Epithelial cell of proximal tubule (primary cell): ENCODE measurements around the gene PRSS27. TPM values are rescaled to one million over a fixed set of nuclear protein-coding genes. Genes with fewer than 3 reads are reported as not detected.
A peak's percentile ranks its signal among the peaks of the same experiment; 100 is the strongest.
"Not testable (repeated sequence)": the region's sequence is repeated elsewhere in the genome, so short reads cannot be mapped to it uniquely, and the experiment has no call there.

Experiments
- DNase-seq: peaks from one replicate; pipeline ENCODE4 v3.0.0-alpha.2; 2011; ENCODE audit warnings: low read depth
- H3K4me3 ChIP-seq: 2 replicates; pipeline ENCODE4 v1.5.1; 2011; ENCODE audit warnings: low read depth, mild to moderate bottlenecking, low read length
- total RNA-seq: library from RNA; depleted of rRNA; stranded (reverse); fragments of >200 nt; gene quantifications from 2 replicates; pipeline ENCODE4 v1.2.3, GENCODE V29; 2015
- TF ChIP-seq, protein P1 (sequence below): conservative IDR thresholded peaks from 2 replicates; pipeline ENCODE4 v1.5.1; 2012; ENCODE audit warnings: low read depth, mild to moderate bottlenecking, low read length

Gene PRSS27
- total RNA-seq, 1 donor from 2014 or later: 0.92 TPM

DNA sequence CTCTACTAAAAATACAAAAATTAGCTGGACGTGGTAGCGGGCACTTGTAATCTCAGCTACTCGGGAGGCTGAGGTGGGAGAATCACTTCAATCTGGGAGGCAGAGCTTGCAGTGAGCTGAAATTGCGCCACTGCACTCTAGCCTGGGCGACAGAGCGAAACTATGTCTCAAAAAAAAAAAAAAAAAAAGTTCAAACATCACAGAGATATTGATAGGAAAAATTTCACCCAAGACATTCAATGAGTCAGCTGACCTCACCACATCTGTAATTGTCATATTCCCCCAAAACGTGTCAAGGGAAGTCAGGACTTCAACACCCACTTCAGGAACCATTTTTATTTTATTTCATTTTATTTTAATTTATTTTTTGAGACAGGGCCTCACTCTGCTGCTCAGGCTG, 8.0 kb upstream of the PRSS27 start:
- H3K4me3 ChIP-seq: no peak overlapping the region
- TF ChIP-seq, protein P1, sequence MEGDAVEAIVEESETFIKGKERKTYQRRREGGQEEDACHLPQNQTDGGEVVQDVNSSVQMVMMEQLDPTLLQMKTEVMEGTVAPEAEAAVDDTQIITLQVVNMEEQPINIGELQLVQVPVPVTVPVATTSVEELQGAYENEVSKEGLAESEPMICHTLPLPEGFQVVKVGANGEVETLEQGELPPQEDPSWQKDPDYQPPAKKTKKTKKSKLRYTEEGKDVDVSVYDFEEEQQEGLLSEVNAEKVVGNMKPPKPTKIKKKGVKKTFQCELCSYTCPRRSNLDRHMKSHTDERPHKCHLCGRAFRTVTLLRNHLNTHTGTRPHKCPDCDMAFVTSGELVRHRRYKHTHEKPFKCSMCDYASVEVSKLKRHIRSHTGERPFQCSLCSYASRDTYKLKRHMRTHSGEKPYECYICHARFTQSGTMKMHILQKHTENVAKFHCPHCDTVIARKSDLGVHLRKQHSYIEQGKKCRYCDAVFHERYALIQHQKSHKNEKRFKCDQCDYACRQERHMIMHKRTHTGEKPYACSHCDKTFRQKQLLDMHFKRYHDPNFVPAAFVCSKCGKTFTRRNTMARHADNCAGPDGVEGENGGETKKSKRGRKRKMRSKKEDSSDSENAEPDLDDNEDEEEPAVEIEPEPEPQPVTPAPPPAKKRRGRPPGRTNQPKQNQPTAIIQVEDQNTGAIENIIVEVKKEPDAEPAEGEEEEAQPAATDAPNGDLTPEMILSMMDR: no peak
- DNase-seq: no peak

DNA sequence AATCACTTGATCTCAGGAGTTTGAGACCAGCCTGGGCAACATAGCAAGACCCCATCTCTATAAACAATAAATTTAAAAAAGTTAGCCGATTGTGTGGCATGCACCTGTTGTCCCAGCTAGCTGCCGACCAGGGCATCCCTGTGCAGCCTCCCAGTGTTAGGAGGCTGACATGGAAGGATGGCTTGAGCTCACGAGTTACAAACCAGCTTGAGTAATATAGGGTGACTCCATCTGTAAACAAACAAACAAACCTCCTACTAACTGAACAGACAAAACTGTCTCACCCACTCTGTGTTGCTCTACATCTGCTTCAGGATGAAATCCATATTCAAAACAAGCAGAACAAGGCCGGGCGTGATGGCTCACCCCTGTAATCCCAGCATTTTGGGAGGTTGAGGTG, 6.9 kb upstream of the PRSS27 start:
- no peak overlapping the region for H3K4me3 ChIP-seq
- DNase-seq: no peak
- TF ChIP-seq, protein P1: no peak

DNA sequence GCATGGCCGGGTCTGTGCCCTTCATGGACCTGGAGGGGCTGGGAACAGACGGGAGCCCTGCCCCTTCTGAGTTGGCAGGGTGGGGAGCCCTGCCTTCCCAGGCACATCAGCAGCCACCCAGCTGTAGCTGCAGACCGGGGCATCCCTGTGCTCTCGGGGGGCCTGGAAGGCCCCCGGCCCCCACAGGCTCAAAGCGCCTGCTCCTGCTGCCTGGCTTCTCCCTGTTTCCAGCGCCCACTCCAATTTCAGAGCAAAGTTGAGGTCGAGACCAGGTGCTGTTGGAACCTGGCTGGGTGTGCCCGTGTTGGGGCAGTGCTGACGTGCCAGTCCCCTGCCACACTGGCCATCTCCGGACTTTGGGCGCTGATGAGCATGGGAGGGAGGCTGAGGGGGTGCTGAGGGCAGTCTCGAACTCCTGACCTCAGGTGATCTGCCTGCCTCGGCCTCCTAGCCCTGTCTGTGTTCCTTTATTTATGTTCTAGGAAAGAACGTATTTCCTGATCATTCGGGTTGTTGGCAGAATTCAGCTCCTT, 4.9 kb upstream of the PRSS27 start:
- DNase-seq: no peak
- no peak overlapping the region for H3K4me3 ChIP-seq
- TF ChIP-seq, protein P1: no peak

DNA sequence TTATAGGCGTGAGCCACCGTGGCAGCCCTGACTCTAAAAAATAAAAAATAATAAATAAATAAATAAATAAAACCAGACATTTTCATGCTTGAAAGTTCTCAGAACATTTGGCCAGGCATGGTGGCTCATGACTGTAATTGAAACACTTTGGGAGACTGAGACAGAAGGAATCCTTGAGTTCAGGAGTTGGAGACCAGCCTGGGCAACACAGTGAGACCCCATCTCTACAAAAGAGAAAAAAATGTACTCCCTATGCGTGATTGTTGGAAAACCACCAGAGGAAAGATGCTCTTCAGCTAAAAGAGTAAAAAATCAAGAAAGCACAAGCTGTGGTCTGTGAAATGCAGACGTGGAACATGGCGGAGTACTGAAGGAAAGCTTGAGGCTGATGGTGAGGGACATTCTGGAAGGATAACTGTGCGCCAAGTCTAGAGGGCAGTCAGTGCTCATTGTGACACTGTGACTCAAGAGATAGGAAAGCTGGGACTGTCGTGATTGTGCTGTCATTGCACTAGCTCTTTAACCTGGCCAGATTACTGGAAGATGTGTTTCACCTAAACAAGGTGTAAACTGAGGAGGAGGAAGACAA, 4.2 kb upstream of the PRSS27 start:
- no peak overlapping the region for H3K4me3 ChIP-seq
- DNase-seq: no peak
- TF ChIP-seq, protein P1: no peak

DNA sequence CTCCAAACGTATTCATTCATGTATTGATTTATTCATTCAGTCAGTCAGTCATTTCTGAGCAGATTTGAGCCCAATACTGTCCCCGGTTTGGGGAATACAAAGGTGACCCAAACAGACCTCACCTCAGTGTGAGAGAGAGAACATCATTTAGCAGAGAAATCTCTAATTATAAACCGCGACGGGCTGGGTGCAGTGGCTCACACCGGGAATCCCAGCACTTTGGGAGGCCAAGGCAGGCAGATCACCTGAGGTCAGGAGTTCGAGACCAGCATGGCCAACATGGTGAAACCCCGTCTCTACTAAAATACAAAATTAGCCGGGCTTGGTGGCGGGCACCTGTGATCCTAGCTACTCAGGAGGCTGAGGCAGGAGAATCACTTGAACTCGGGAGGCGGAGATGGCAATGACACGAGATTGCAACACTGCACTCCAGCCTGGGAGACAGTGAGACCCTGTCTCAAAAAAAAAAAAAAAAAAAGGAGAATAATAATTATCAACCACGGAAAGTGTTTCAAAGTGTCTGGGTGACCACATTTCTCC, 1.7 kb upstream of the PRSS27 start:
- not testable (repeated sequence) for DNase-seq
- peak overlapping the region; percentile 75 for H3K4me3 ChIP-seq

DNA sequence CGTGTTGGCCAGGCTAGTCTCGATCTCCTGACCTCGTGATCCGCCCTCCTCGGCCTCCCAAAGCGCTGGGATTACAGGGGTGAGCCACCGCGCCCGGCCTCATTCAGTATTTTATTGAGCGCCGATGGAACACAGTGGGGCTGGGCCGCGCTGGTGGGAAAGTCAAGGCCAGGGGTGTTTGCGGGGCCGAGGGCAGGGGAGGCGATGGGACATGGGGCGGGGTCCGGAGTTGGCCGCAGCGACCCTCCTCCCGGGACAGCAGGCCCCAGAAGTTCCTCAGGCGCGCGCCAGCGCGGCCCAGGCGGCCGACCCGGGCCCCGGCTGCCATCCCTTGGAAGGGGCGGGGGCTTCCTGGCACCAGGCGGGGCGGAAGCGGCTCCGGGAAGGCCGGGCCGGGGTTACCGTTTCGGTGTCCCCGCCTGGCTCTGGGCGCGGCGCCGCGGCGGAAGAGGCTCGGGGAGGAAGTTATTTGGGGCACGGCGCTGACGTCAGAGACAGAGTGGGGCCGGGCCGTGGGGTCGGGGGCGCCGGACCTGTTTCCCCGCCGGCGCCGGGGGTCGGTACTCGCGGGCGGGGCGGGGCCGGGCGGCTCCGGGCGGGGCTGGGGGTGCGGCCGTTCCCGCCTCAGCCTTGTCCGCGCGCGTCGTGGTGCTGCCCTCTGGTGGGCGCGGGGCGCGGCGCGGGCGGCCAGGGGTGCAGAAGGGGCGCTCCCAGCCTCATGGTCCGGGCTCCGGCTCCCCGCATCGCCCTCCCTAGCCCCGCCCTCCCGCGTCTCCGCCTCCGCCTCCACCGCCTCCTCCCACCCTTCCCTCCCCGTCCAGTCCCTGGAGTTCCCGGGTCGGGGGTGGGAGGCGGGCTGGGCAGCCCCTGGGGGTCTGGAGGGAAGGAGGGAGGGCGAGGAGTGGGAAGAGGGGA, 952 bp upstream of the PRSS27 start:
- peak overlapping the region; percentile 75 for H3K4me3 ChIP-seq
- no peak for DNase-seq
- TF ChIP-seq, protein P1: peak; percentile 44

DNA sequence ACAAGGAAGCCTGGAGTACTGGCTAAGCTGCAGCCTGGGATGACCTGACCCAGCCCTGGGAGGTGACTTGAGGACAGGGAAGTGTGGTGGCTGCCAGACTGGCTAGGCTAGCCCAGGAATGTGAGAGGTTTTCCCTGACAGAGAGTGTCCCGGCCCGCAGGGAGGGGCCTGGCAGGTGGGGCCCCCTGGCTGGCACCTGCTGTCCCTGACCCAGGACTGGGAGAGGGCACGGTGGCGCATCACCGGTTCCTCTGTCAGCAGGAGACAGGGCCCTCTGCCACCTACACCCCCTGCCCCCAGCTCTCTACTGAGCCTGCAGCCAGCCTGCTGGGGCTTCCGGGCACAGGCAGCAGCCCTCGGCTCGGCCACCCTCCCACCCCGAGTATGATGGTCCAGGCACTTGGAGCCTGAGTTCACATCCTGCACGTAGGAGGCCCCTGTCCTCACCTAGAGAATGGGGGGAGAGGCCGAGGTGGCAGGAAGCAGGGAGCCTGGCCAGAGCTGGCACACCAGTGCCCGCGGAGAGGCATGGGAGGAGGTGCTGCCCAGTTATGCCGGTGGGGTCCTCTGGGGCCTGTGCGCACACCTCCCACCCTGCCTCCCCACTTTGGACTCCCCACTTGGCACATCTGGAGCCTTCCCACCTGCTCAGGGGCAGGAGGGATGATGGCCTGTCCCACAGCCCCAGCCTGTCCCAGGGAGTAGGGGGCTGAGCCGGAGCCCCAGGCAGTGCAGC, 528 bp downstream of the PRSS27 start:
- TF ChIP-seq, protein P1: no peak
- no peak overlapping the region for H3K4me3 ChIP-seq
- DNase-seq: no peak
